Measurements from ENCODE around the gene ERFE.

GRCh38 chr2:238154570-238154969 lies 4.2 kb upstream of the ERFE start:
- TF ChIP-seq CTCF (IDR thresholded peaks at IDR 0.05) (no peak), EZH2 (IDR thresholded peaks at IDR 0.05; ENCODE audit: borderline replicate concordance, insufficient read depth, low read depth, low read length, poor library complexity, severe bottlenecking) (no peak)

Data from B cell (primary cell).